SK-N-SH treated with all-trans-retinoic acid at 6 μM for 48 hours (cell line): ENCODE measurements around the gene REPS2.

Experiments used
- ATAC-seq: fragments of 200-7000 bp; cut with Tn5 transposase; 3 replicates; pipeline ENCODE4 v1.9.1; 2020; ENCODE audit warnings: mild to moderate bottlenecking, moderate library complexity
- ARNTL ChIP-seq: fragments of 450-650 bp; formaldehyde crosslinking; IDR thresholded peaks from 2 replicates; pipeline ENCODE4 v1.5.0; 2020; ENCODE audit warnings: low read depth, mild to moderate bottlenecking, moderate library complexity, borderline replicate concordance
- BACH2 ChIP-seq: fragments of 250-450 bp; sonication (Bioruptor Pico); IDR thresholded peaks from 2 replicates; pipeline ENCODE4 v1.9.0; 2021; ENCODE audit warnings: mild to moderate bottlenecking, borderline replicate concordance
- CREB5 ChIP-seq: fragments of 250-450 bp; sonication (Bioruptor Pico); IDR thresholded peaks from 2 replicates; pipeline ENCODE4 v1.5.1; 2020; ENCODE audit warnings: low read depth, mild to moderate bottlenecking, moderate library complexity
- CSDC2 ChIP-seq: fragments of 250-450 bp; sonication (Bioruptor Pico); IDR thresholded peaks from 2 replicates; pipeline ENCODE4 v1.5.0; 2020; ENCODE audit warnings: mild to moderate bottlenecking, moderate library complexity
- ESRRG ChIP-seq: fragments of 250-450 bp; sonication (Bioruptor Pico); IDR thresholded peaks from 2 replicates; pipeline ENCODE4 v1.6.1; 2021; ENCODE audit warnings: mild to moderate bottlenecking
- GLIS3 ChIP-seq: fragments of 250-450 bp; sonication (Bioruptor Pico); IDR thresholded peaks from 2 replicates; pipeline ENCODE4 v1.5.0; 2020; ENCODE audit warnings: mild to moderate bottlenecking, moderate library complexity
- ISL1 ChIP-seq: fragments of 250-450 bp; sonication (Bioruptor Pico); IDR thresholded peaks from 2 replicates; pipeline ENCODE4 v2.1.2; 2022; ENCODE audit warnings: mild to moderate bottlenecking, moderate library complexity
- OSR1 ChIP-seq: fragments of 250-450 bp; sonication (Bioruptor Pico); IDR thresholded peaks from 2 replicates; pipeline ENCODE4 v1.8.0; 2022; ENCODE audit warnings: moderate library complexity, mild to moderate bottlenecking, inconsistent platforms
- PPARA ChIP-seq: fragments of 250-450 bp; sonication (Bioruptor Pico); IDR thresholded peaks from 2 replicates; pipeline ENCODE4 v1.5.0; 2020; ENCODE audit warnings: mild to moderate bottlenecking, borderline replicate concordance
- RARB ChIP-seq: fragments of 250-450 bp; sonication (Bioruptor Pico); IDR thresholded peaks from 2 replicates; pipeline ENCODE4 v1.8.0; 2021; ENCODE audit warnings: mild to moderate bottlenecking, moderate library complexity
- SNAI2 ChIP-seq: fragments of 250-450 bp; sonication (Bioruptor Pico); IDR thresholded peaks from 2 replicates; pipeline ENCODE4 v1.5.0; 2020; ENCODE audit warnings: mild to moderate bottlenecking, moderate library complexity
- TCF4 ChIP-seq: fragments of 250-450 bp; sonication (Bioruptor Pico); IDR thresholded peaks from 2 replicates; pipeline ENCODE4 v1.8.0; 2021; ENCODE audit warnings: mild to moderate bottlenecking, moderate library complexity, borderline replicate concordance
- TOX ChIP-seq: fragments of 250-450 bp; sonication (Bioruptor Pico); IDR thresholded peaks from 2 replicates; pipeline ENCODE4 v1.8.0; 2021; ENCODE audit warnings: mild to moderate bottlenecking, moderate library complexity, borderline replicate concordance
- TSHZ2 ChIP-seq: fragments of 250-450 bp; sonication (Bioruptor Pico); IDR thresholded peaks from 2 replicates; pipeline ENCODE4 v1.5.0; 2020; ENCODE audit warnings: mild to moderate bottlenecking, moderate library complexity
- ZC3H10 ChIP-seq: fragments of 250-450 bp; sonication (Bioruptor Pico); IDR thresholded peaks from 2 replicates; pipeline ENCODE4 v1.5.1; 2021; ENCODE audit warnings: mild to moderate bottlenecking, moderate library complexity
- ZFP3 ChIP-seq: fragments of 250-450 bp; sonication (Bioruptor Pico); IDR thresholded peaks from 2 replicates; pipeline ENCODE4 v1.5.0; 2020; ENCODE audit warnings: mild to moderate bottlenecking, moderate library complexity
- ZFP30 ChIP-seq: fragments of 450-650 bp; formaldehyde crosslinking; IDR thresholded peaks from 2 replicates; pipeline ENCODE4 v1.5.0; 2022; ENCODE audit warnings: mild to moderate bottlenecking, moderate library complexity
- ZNF70 ChIP-seq: fragments of 450-650 bp; formaldehyde crosslinking; IDR thresholded peaks from 2 replicates; pipeline ENCODE4 v1.5.0; 2020; ENCODE audit warnings: mild to moderate bottlenecking, moderate library complexity
- TF ChIP-seq, protein P1 (sequence below): fragments of 250-450 bp; sonication (Bioruptor Pico); IDR thresholded peaks from 2 replicates; pipeline ENCODE4 v1.8.0; 2021; ENCODE audit warnings: low read depth, mild to moderate bottlenecking, moderate library complexity, borderline replicate concordance
- TF ChIP-seq, protein P2 (sequence below): fragments of 250-450 bp; sonication (Bioruptor Pico); IDR thresholded peaks from 2 replicates; pipeline ENCODE4 v1.8.0; 2020; ENCODE audit warnings: mild to moderate bottlenecking, moderate library complexity, borderline replicate concordance

The REPS2 gene

GRCh38 chrX:17164941-17165340 lies 218.5 kb downstream of the REPS2 start:
- no peak for ATAC-seq
- TF ChIP-seq ZFP3 (CRISPR knock-in tag) = no peak
- TF ChIP-seq, protein P1, sequence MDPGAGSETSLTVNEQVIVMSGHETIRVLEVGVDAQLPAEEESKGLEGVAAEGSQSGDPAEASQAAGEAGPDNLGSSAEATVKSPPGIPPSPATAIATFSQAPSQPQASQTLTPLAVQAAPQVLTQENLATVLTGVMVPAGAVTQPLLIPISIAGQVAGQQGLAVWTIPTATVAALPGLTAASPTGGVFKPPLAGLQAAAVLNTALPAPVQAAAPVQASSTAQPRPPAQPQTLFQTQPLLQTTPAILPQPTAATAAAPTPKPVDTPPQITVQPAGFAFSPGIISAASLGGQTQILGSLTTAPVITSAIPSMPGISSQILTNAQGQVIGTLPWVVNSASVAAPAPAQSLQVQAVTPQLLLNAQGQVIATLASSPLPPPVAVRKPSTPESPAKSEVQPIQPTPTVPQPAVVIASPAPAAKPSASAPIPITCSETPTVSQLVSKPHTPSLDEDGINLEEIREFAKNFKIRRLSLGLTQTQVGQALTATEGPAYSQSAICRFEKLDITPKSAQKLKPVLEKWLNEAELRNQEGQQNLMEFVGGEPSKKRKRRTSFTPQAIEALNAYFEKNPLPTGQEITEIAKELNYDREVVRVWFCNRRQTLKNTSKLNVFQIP = no peak
- TF ChIP-seq ZNF70 (CRISPR knock-in tag) = no peak
- TF ChIP-seq, protein P2, sequence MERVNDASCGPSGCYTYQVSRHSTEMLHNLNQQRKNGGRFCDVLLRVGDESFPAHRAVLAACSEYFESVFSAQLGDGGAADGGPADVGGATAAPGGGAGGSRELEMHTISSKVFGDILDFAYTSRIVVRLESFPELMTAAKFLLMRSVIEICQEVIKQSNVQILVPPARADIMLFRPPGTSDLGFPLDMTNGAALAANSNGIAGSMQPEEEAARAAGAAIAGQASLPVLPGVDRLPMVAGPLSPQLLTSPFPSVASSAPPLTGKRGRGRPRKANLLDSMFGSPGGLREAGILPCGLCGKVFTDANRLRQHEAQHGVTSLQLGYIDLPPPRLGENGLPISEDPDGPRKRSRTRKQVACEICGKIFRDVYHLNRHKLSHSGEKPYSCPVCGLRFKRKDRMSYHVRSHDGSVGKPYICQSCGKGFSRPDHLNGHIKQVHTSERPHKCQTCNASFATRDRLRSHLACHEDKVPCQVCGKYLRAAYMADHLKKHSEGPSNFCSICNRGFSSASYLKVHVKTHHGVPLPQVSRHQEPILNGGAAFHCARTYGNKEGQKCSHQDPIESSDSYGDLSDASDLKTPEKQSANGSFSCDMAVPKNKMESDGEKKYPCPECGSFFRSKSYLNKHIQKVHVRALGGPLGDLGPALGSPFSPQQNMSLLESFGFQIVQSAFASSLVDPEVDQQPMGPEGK (CRISPR knock-in tag) = no peak
- TF ChIP-seq ISL1 = no peak
- no peak for TF ChIP-seq CREB5 (CRISPR knock-in tag)
- no peak for TF ChIP-seq OSR1
- no peak for TF ChIP-seq TSHZ2 (CRISPR knock-in tag)
- no peak for TF ChIP-seq CSDC2 (CRISPR knock-in tag)
- TF ChIP-seq PPARA (CRISPR knock-in tag) = no peak
- no peak for TF ChIP-seq GLIS3 (CRISPR knock-in tag)
- no peak for TF ChIP-seq TCF4 (CRISPR knock-in tag)

GRCh38 chrX:17167915-17168314 lies 221.5 kb downstream of the REPS2 start:
- TF ChIP-seq CREB5 (CRISPR knock-in tag) = no peak
- no peak for TF ChIP-seq GLIS3 (CRISPR knock-in tag)
- TF ChIP-seq BACH2 (CRISPR knock-in tag) = no peak
- no peak for TF ChIP-seq ARNTL (CRISPR knock-in tag)
- TF ChIP-seq, protein P1 = no peak
- no peak for TF ChIP-seq ZC3H10 (CRISPR knock-in tag)
- no peak for TF ChIP-seq CSDC2 (CRISPR knock-in tag)
- no peak for TF ChIP-seq ESRRG
- TF ChIP-seq, protein P2 (CRISPR knock-in tag) = no peak
- no peak for ATAC-seq

DNA sequence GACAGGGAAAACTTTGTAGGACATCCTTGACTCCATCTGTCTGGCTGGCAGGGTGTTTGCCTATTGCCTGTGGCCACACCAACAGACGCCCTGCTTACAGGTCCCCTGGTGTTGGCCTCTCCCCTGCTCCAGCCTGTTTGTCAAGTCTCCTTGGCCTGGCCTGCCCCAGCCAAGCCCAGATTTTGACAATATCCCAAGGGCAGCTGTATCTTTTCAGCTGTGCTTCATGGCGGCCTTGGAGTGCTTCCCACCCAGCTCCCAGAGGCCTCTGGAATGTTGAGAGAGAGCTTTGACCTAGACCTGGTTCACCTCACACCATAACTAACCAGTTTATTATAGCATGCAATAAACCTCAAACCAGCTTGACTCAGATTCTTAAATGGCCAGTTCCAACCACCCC lies 224.5 kb downstream of the REPS2 start:
- ATAC-seq = no peak
- TF ChIP-seq SNAI2 = no peak
- TF ChIP-seq, protein P1 = no peak
- TF ChIP-seq, protein P2 (CRISPR knock-in tag) = no peak
- no peak for TF ChIP-seq TCF4 (CRISPR knock-in tag)
- no peak for TF ChIP-seq PPARA (CRISPR knock-in tag)
- no peak for TF ChIP-seq CSDC2 (CRISPR knock-in tag)
- TF ChIP-seq RARB (CRISPR knock-in tag) = no peak
- no peak for TF ChIP-seq TOX
- no peak for TF ChIP-seq ZFP30
